GM11168 (cell line): ENCODE measurements around the gene CS.
"Not testable (repeated sequence)": the region's sequence is repeated elsewhere in the genome, so short reads cannot be mapped to it uniquely, and the experiment has no call there.

Source experiments
- in situ Hi-C: fragments of 300-500 bp; cut with MboI; formaldehyde crosslinking; loops from one replicate; pipeline ENCODE4 v1.12.0; 2022; ENCODE audit warnings: low sequenced_read_pairs; ENCODE audit not compliant: unreplicated experiment

Gene CS

DNA sequence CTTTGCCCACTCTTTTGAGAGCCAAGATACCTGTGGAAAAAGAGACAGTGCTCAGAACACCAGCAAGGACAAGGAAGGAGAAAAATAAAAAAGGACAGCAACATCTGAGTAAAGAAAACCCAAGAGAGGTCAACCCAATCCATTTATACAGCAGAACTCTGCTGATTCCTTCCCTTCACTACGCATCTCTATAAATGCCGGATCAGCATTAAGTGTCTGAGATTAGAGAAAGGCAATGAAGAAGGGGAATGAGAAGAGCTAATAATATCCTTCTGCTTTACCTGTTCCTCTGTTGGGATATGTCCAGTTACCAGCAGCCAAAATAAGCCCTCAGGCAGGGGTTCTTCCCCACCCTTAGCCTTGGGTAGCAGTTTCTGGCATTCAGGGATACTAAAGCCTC lies 17.6 kb downstream of the CS start:
- in situ Hi-C loops = no loop called here

- in situ Hi-C loops = no loop called here
Observed at GRCh38 chr12:56282030-56282429, 18.1 kb downstream of the CS start.

DNA sequence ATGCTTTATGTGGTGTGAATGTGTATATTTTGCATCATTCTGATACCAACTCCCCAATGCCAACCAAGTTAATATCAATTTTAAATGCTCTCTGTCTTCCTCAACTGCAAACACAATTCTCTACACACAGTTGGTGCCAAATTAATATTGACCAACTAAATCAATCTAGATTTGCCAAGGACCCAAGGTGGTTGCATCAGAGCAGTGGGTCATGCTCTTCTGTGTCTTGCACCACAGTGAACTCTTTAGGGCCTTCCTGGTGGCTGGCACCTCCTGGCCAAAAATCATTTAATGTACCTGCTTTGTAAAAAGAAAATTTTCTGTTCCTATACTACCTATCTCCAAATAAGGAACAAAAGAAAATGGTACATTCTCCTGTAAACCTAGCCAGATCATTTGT lies 19.3 kb downstream of the CS start:
- in situ Hi-C loops = no loop called here

- in situ Hi-C loops = no loop called here
Observed at GRCh38 chr12:56278905-56279304, 21.2 kb downstream of the CS start.

GRCh38 chr12:56274299-56274698 lies 25.8 kb downstream of the CS start:
- in situ Hi-C loops = no loop called here

DNA sequence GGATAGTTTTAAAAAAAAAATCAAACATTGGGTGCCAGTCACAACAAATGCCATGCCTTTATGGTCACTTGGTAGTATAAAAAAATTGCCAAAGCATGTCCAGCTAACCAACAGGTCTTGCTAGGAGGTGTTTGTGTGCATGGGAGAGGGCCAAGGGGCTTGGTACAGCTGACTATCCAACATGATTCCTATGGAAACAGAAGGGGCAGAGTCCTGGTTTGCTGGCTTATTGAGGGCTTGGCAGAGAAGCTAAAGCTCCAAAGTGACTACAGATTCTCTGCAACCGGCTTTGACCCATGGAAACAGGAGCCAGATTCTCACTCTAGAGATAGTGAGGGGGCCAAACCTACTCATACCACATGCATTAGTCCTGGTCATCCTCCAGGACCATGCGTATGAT lies 27.7 kb downstream of the CS start:
- in situ Hi-C loops = not testable (repeated sequence)

GRCh38 chr12:56271031-56271430 lies 29.1 kb downstream of the CS start:
- in situ Hi-C loops = no loop called here

GRCh38 chr12:56267443-56268071 lies 32.6 kb downstream of the CS start:
- in situ Hi-C loops = no loop called here

DNA sequence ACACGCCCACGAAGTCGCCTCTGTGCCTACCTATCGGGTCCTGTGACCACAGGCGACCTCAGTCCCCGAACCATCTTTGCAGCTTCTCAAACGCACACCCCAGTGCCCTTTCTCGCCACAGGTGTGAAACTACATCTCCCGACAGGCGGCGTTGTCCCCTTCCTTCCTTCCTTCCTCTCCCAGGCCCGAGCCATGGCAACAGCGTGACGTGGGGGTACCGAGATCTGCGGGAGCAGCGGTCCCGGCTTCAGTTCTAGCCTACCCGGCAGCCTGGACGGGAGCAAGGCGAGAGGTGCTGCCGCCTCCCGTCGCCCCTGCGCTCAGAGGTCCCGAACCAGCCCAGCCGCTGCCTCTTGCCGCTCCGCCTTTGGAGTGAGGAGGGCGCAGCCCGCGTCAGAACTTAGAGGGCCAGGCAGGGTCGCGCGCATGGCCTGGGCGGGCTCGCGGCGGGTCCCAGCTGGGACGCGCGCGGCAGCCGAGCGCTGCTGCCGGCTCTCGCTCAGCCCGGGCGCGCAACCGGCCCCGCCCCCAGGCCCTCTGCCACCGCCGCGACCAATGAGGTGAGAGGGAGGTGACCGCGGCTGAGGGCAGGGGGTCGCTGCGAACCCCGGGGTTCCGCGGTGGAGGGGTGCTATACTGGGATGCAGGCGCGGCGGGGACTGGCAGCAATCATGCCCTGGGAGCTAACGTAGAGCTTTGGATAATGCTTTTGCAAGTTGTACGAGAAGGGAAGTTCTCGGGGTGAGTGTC lies 33.3 kb downstream of the CS start, which contains the start of gene COQ10A:
COQ10A (plus strand) TSS at position 250 of the 750 bp plus-strand sequence; CDS start at position 427, 177 bp downstream.
- in situ Hi-C loops = no loop called here

- in situ Hi-C loops = not testable (repeated sequence)
Observed at GRCh38 chr12:56266068-56266692, 34.0 kb downstream of the CS start.

- in situ Hi-C loops = not testable (repeated sequence)
Observed at GRCh38 chr12:56262955-56263354, 37.2 kb downstream of the CS start.

GRCh38 chr12:56261503-56262232 lies 38.5 kb downstream of the CS start:
- in situ Hi-C loops = no loop called here

- in situ Hi-C loops = no loop called here
Observed at GRCh38 chr12:56260921-56261320, 39.2 kb downstream of the CS start.

- in situ Hi-C loops = no loop called here
Observed at GRCh38 chr12:56260380-56260779, 39.8 kb downstream of the CS start.

DNA sequence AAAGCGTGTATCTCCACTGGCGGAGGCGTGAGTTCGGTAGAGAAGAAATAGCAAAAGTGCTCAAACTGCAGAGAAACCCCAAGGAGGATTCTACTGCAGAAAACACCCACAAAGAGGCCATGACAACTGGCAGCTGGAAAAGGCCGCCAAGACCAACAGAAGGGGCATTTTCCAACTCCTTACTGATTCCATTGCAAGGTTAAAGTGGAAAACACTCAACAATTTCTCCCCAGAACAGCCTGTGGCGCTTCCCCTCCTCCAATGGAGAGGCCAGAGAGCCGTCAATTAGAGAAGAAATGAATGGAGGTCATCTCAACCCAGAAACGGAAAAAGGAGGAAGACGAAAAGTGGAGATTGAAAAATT lies 41.3 kb downstream of the CS start:
- in situ Hi-C loops = no loop called here

DNA sequence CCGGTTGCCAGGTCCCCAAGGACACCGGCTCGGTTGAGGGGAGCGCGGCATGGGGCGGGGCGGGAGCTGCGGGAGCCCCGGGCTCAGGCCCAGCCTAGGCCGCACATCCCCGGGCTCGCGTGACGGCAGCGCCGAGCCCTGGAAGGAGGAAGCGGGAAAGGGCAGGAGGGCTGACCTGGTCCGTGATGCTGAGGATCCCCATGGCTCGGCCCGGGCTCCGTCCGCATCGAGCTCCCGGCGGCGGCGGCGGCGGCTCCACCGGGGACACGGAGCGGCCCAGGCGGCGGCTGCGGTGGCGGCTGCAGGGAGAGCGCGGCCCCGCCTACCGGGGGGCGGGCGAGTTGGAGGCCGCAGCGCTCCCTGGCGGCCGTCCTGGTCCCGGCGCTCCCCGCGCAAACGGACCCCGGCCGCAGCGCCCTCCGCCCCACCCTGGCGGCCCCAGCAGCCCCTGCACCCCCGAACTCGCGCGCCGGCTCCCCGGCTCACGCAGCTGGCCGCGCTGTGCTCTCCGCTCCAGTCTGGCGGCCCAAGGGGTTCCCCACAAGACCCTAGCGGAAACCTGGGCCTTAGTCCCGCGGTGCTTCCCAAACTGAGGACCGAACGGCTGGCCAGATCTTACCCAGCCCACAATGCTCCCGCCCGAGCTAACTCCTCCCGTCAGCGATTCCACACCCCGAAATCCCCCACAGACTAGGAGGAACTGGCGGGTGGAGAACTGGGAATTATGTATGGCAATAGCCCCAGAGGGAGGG lies 41.9 kb downstream of the CS start, which contains the start of gene ANKRD52:
ANKRD52 (minus strand) TSS at position 317 of the 752 bp plus-strand sequence; CDS start at position 202, 115 bp downstream.
- in situ Hi-C loops = no loop called here

DNA sequence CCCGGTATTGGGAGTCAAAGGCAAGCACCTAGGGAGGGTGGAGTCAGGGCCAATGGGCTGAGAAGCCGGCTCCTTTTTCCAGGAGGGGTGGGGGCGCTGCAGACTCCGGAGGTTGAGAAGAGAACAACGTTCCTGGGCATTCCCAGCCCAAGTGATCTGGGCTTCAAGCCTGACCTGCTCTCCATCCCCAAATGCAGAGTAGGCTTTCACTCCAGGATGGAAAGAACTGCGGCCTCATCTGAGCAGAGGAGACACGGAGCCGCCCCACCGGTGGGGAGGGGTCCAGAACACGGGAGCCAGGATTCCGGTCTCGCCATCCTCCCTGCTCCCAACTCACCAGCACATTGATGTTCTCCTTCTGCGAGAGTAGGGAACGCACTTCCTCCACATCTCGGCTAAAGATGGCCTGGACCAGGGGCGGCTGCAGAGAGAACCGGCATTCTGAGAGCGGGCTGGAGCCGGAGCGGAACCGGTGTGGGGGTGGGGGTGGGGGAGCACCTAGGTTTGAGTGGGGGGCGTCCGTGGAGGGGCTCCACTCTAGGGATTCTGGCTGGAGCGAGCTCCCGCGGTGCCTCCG lies 42.6 kb downstream of the CS start:
- in situ Hi-C loops = no loop called here

- in situ Hi-C loops = no loop called here
Observed at GRCh38 chr12:56257071-56257470, 43.1 kb downstream of the CS start.

- in situ Hi-C loops = no loop called here
Observed at GRCh38 chr12:56256326-56256960, 43.7 kb downstream of the CS start.
